Right kidney (tissue), 1 donor: ENCODE measurements around the gene MIPOL1.
"Not testable (repeated sequence)": the region's sequence is repeated elsewhere in the genome, so short reads cannot be mapped to it uniquely, and the experiment has no call there.

Experiments
- DNase-seq: peaks from one replicate; pipeline ENCODE4 v3.0.0-alpha.2; 2016

MIPOL1 gene

DNA sequence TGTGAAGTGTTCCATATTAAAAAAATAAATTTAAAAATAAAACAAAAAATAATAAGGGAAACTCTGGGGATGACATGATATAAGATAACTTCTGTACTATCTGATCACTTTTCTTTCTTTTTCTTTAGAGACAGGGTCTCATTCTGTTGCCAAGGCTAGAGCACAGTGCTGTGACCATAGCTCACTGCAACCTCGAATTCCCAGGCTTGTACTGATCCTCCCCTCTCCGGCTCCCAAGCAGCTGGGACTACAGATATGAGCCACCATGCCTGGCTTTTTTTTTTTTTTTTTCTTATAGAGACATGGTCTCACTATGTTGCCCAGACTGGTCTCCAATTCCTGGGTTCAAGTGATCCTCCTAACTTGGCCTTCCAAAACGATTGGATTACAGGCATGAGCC is 10.4 kb upstream of the MIPOL1 start:
- DNase-seq, result no peak

DNA sequence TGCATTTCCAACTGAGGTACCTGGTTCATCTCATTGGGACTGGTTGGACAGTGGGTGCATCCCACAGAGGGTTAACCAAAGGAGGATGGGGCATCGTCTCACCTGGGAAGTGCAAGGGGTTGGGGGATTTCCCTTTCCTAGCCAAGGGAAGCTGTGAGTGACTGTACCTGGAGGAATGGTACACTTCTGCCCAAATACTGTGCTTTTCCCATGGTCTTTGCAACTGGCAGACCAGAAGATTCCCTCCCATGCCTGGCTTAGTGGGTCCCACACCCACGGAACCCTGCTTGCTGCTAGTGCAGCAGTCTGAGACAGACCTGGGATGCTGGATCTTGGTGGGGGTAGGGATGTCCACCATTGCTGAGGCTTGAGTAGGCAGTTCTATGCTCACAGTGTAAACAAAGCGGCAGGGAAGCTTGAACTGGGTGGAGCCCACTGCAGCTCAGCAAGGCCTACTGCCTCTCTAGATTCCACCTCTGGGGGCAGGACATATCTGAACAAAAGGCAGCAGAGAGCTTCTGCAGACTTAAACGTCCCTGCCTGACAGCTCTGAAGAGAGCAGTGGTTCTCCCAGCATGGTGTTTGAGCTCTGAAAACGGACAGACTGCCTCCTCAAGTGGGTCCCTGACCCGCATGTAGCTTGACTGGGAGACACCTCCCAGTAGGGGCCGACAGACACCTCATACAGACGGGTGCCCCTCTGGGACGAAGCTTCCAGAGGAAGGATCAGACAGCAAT is 9.7 kb upstream of the MIPOL1 start:
- not testable (repeated sequence) for DNase-seq

DNA sequence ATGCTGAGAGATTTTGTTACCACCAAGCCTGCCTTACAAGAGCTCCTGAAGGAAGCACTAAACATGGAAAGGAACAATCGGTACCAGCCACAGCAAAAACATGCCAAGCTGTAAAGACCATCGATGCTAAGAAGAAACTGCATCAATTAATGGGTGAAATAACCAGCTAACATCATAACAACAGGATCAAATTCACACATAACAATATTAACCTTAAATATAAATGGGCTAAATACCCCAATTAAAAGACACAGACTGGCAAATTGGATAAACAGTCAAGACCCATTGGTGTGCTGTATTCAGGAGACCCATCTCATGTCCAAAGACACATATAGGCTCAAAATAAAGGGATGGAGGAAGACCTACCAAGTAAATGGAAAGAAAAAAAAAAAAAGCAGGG is 8.0 kb upstream of the MIPOL1 start:
- DNase-seq, result not testable (repeated sequence)

DNA sequence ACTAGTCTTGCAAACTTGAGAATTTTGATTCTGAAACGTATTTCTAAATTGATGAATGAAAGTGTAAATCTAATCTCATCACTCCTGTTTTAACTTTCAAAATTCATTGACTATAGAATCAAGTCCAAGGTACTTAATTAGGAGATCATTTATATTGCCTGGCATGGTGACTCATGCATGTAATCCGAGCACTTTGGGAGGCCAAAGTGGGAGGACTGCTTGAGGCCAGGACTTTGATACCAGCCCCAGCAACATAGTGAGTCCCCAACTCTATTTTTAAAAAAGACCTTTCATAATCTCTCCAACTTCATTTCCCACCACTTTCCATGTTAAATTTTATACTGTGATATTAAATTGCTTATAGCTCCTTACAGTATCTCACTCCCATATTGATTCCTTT is 3.0 kb upstream of the MIPOL1 start:
- no peak for DNase-seq

DNA sequence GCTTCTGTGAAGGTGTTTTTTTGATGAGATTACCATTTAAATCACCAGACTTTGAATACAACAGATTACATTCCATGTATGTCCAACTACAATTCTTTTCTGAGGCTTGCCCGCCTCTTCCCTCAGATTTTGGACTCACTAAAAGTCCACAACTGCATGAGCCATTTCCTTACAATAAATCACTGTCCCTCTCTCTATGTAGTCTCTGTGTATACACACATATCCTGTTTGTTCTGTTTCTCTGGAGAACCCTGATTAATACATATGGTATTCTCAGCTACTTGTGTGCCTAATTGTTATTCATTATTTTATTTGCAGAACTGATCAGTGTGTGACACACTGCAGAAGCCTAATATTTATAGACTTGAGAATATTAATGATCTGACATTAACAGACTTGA is 2.4 kb upstream of the MIPOL1 start:
- no peak for DNase-seq

DNA sequence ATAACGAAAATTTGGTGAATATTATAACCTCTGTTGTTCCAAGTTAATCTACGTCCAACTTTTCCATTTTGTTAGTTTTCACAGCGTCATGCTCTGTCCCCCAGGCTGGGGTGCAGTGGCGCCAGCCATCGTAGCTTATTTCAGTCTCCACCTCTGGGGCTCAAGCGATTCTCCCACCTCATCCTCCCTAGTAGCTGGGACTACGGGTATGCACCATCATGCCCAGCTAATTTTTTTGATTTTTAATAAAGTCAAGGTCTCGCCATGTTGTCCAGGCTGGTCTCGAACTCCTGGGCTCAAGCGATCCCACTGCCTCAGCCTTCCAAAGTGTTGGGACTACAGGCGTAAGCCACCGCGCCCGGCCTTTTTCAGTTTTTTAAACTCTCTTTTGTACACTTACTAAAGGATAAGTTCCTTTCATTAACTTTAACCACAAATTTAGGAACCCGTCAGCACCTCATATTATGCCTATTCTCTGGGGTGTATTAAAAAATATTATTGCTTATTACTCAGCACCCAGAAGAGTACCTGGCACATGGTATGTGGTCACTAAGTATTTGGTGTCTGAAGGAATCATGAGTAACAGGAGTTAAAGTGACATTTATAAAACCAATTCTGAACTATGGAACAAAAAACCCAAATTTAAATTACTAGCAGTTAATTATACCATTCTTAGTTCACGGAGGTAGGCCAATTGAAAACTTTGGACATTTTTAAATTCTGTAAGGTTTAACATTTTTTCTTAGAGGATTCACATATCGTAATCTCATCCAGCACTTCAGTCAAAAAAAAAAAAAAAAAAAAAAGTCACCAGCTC is 925 bp upstream of the MIPOL1 start:
- DNase-seq, result peak; percentile 7

DNA sequence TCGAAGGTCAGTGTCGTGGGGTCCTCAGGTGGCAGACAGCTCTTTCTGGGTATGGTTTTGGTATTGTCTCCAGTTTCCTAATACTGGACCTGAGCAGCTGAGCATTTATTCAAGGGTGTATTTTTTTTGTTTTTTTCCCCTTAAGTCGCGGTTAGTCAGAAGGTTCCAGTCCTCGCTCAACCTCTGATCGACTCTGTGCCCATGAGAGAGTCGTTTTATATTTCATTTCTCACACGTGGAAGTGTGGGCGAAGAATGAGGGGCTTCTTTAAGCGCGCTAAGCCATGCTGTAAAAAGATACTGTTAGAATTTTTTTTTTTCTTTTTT is 499 bp downstream of the MIPOL1 start:
- no peak for DNase-seq

DNA sequence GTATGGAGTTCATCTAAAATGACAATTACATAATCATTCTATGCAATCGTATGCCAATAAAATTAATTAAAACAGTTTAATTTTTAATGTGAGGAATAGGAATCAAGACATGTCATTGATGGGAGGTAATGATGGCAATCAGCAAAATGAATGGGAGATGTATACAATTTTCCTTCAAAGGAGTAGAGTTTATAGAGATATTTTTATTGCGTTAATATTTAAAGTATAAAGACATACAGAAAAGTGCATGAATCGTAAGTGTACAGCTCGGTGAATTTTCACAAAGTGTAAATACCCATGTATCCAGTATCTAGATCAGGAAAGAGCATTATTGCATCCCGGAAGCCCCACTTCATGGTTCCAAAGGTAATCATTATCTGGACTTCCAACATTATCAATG is 1.2 kb downstream of the MIPOL1 start:
- no peak for DNase-seq

DNA sequence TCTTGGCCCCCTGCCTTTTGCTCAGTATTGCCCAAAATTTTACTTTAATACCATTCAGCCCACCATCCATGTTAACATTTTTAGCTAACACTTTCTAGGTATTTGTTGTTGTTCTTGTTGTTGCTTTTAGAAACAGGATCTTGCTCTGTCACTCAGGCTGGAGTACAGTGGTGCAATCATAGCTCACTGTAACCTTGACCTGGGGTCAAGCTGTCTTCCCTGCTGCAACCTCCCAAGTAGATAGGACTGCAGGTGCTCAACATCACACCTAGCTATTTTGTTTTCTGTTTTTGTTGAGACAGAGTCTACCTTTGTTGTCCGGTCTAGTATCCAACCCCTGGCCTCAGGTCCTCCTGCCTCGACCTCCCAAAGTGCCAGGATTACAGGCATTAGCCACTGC is 4.0 kb downstream of the MIPOL1 start:
- DNase-seq, result no peak

DNA sequence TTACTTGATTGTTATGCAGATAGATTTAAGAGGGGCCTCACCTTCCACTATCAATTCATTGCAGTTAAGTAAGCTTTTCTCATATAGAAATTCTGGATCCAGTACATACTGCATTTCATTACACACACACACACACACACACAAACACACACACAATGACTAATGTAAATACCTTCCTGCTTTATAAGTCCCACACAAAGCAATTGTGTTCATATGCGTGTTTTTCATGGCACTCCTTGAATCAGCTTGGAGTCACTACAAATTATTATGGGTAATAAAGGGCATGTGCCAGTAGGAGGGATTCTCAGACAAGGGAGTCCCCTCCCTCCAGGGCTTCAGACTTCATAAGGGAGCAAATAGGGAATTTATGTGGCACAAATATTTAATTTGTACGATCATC is 4.5 kb downstream of the MIPOL1 start:
- no peak for DNase-seq

DNA sequence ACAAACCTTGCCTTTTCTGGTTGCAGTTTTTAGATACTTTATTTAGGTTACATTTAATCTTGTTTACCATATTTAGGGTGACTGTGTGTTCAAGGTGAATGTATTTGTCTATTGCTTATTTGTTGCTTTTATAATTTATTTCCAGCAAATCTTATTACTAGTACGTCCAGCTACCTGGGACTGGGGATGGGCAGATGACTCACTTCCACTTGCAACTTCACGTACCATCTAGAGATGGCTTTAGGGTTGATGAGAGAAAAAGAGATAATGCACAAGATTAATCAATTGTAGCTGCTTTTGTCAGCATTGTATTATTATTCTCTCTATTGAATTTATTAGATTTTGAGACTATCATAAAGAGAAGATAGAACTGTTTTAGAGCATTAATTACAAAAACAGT is 5.1 kb downstream of the MIPOL1 start:
- DNase-seq, result no peak

DNA sequence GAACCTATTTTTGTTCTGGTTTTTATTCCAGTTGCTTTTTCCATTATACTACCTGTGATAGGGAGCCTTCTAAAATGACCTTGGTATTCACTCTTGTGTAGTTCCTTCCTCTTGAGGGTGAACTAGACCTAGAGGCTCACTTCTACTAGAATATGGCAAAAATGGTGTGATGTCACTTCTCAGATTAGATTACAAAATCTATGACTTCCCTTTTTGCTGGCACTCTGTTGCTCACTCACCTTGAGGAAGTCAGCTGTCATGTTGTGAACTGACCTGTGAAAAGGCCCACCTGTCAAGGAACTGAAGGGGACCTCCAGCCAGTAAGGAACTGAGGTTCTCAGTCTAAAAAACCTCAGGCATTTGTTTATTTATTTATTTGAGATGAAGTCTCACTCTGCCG is 5.7 kb downstream of the MIPOL1 start:
- DNase-seq, result no peak

DNA sequence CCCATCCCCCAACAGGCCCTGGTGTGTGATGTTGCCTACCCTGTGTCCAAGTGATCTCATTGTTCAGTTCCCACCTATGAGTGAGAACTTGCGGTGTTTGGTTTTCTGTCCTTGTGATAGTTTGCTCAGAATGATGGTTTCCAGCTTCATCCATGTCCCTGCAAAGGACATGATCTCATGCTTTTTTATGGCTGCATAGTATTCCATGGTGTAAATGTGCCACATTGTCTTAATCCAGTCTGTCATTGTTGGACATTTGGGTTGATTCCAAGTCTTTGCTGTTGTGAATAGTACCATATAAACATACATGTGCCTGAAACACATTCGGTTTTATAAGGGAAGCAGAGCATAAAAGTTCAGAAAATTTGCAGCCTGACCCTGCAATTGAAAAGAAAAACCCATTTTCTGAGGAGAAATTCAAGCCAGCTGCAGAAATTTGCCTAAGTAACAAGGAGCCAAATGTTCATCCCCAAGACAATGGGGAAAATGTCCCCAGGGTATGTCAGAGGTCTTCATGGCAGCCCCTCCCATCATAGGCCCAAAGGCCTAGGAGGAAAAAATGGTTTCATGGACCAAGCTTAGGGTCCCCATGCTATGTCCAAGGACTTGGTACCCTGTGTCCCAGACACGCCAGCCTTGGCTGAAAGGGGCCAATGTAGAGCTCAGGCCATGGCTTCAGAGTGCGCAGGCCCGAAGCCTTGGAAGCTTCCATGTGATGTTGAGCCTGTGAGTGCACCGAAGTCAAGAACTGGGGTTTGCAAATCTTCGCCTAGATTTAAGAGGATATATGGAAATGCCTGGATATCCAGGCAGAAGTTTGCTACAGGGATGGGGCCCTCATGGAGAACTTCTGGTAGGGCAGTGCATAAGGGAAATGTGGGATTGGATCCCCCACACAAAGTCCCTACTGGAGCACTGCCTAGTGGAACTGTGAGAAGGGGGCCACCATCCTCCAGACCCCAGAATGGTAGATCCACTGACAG is 8.2 kb downstream of the MIPOL1 start:
- DNase-seq, result not testable (repeated sequence)

DNA sequence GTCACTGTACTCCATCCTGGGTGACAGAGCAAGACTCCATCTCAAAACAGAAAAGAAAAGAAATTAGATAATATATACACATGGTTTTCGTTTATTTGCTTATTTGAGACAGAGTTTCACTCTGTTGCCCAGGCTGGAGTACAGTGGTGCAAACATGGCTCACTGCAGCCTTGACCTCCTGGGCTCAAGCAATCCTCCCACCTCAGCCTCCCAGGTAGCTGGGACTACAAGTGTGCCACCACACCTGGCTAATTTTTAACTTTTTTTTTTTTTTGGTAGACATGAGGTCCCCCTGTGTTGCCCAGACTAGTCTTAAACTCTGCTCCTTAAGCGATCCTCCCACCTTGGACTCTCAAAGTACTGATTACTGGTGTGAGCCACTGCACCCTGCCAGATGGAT is 11.9 kb downstream of the MIPOL1 start:
- DNase-seq, result not testable (repeated sequence)

DNA sequence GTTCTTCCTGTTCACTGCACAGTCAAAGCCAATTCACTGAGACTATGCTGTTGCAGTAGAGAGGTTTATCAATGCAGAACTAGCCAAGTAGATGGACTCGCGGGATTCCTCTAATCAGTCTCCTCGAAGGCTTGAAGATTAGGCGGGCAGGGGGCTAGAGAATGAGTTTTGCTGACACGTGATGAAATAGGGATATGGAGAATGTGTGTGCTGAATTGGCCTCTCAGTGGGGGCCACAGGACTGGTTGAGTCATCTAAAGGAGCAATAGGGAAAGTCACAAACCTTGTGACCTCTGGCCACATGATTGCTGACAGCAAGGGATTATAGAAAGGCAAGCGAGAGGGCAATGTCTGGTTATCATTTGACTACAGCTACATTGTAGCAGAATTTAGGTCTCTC is 12.7 kb downstream of the MIPOL1 start:
- DNase-seq, result no peak

DNA sequence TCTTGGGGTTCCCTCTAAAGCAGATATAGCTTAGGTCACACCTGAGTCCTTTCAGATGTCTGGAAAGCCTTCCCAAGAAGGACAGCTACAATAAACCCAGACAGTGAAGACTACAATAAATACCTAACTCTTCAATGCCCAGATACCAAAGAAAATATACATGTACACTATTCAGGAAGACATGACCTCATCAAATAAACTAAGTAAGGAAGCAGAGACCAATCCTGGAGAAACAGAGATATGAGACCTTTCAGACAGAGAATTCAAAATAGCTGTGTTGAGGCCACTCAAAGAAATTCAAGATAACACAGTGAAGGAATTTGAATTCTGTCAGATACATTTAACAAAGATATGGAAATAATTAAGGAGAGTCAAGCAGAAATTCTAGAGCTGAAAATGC is 15.3 kb downstream of the MIPOL1 start:
- no peak for DNase-seq

DNA sequence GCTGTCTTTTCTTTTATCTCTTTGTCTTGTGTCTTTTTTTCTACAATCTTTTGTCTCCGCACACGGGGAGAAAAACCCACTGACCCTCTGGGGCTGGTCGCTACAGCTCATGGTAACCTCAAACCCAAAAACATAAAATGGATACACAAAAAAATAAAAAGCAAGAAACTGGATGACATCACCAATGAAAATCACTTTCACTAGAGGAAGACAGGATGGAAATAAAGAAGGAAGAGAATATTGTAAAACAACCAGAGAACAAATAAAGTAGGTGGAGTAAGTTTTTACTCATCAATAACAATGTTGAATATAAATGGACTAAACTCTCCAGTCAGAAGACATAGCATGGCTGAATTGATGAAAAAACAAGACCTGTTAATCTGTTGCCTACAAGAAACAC is 17.6 kb downstream of the MIPOL1 start:
- DNase-seq, result no peak

DNA sequence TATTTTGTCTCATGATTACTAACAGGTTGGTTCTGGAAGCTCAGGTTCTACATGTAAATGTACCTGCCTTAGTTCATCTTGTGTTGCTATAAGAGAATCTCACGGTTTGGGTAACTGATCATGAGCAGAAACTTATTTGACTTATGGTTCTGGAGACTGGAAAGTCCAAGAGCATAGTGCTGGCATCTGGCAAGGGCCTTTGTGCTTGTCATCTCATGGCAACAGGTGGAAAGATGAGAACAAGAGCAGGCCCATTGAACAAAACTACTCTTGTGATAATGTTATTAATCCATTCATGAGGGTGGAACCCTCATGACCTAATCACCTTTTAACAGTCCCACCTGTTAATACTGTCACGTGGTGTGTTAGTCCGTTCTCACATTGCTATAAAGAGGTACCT is 23.3 kb downstream of the MIPOL1 start:
- no peak for DNase-seq

DNA sequence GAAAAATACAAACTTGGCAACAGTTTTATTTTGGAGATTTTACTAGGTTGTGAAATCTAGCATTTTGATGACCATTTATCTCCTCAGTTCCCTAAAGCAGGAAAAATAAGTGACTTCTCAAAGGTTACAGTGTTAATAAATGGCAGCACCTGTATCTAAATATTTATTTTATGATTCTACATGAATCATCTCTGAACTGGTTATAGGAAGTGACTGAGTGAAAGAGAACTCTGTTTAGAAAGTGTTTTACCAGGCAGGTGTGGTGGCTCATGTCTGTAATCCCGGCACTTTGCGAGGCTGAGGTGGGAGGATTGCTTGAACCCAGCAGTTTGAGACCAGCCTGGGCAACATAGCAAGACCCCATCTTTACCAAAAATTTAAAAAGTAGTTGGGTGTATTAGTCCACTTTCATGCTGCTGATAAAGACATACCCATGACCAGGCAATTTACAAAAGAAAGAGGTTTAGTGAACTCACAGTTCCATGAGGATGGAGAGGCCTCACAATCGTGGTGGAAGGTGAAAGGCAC is 26.3 kb downstream of the MIPOL1 start:
- no peak for DNase-seq

DNA sequence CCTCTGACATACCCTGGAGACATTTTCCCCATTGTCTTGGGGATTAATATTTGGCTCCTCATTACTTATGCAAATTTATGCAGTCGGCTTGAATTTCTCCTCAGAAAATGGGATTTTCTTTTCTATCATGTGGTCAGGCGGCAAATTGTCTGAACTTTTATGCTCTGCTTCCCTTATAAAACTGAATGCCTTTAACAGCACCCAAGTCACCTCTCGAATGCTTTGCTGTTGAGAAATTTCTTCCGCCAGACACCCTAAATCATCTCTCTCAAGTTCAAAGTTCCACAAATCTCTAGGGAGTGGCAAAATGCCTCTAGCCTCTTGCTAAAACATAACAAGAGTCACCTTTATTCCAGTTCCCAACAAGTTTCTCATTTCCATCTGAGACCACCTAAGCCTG is 27.9 kb downstream of the MIPOL1 start:
- DNase-seq, result not testable (repeated sequence)

DNA sequence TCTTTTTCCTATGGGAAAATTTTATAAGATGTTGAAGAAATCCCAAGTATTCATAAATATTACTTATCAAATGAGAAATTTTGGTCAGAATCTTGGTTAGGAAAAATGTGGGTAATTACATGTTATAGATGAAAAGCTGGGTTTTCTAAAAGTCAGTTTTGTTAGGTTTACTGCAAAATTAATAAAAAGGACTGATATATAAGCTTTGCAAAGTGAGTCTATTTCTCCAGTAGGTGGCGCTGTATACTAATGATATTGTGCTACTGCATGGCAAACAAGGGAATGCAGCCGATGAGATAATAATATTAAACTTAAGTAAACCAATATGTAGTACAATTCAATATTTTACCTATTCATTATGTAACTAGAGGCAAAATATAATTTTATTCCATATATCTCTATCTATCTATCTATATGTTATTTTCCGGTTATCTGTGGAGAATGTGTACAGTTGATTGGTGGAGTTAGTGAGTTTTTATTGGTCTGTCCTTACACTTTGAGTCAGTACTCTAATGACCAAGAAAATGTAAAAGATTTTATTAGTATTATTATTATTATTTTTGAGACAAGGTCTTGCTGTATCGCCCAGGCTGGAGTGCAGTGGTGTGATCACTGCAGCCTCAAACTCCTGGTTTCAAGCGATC is 32.9 kb downstream of the MIPOL1 start:
- peak; percentile 6 for DNase-seq

DNA sequence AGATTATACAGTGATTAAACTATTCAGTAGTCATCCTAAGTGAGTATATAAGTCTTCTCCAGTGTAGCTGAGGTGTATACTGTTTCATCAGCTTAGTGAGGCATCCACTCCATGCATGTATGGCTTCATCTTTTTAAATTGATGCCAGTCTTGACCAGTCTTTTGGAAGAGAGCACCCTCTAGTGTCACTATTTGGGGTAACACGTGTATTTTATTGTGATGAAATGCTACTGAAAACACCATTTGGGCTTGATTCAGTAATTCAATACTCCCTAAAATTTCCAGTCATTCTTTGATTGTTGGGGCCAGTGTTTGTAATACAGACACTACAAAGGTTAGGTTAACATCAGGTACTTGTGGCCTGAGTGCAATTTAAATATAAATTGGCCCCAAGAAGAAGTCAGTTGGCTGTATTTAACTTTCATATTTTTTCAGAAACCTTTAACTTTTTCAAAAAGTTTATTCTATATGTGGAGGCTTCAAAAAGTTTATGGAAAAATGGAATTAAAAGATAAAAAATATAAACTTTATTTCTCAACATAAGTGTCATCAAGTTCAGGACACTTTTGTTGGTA is 35.3 kb downstream of the MIPOL1 start:
- DNase-seq, result no peak
